CD4-positive, CD25-positive, alpha-beta regulatory T cell (primary cell): ENCODE measurements around the gene GUCY2C. TPM values are rescaled to one million over a fixed set of nuclear protein-coding genes. Genes with fewer than 3 reads are reported as not detected.

Experiments
- ATAC-seq, 2 donors: fragments of 150-1000 bp; cut with Tn5 transposase; one replicate each; pipeline ENCODE4 v1.10.0; 2021; ENCODE audit warnings: low read depth in 2 of 2, moderate number of reproducible peaks in 2 of 2, moderate library complexity in 1 of 2
- DNase-seq, 3 donors: peaks; one replicate each; pipeline versions ENCODE4 v3.0.0 to v3.0.0-alpha.2; 2012 to 2022; ENCODE audit warnings: mixed read lengths in 1 of 3
- H3K27ac ChIP-seq: one replicate; pipeline ENCODE4 v1.7.0; 2013; ENCODE audit warnings: mild to moderate bottlenecking, low read length; ENCODE audit not compliant: insufficient read depth, poor library complexity, severe bottlenecking
- H3K27me3 ChIP-seq: one replicate; pipeline ENCODE4 v1.7.0; 2013; ENCODE audit warnings: low read length; ENCODE audit not compliant: control insufficient read depth, insufficient read depth
- H3K36me3 ChIP-seq: one replicate; pipeline ENCODE4 v1.7.0; 2013; ENCODE audit warnings: mild to moderate bottlenecking, low read length, moderate library complexity; ENCODE audit not compliant: control insufficient read depth, insufficient read depth
- H3K4me1 ChIP-seq: 2 replicates; pipeline ENCODE4 v1.7.0; 2013; ENCODE audit warnings: mild to moderate bottlenecking, low read length; ENCODE audit not compliant: insufficient read depth, control insufficient read depth, poor library complexity, severe bottlenecking
- H3K4me3 ChIP-seq: one replicate; pipeline ENCODE4 v1.7.0; 2013; ENCODE audit warnings: low read depth, mild to moderate bottlenecking, low read length, moderate library complexity
- H3K9me3 ChIP-seq, 2 experiments: 1 replicate in 1 of 2; 2 replicates in 1 of 2; pipeline ENCODE4 v1.7.0; 2013; ENCODE audit warnings: low read length in 2 of 2, mild to moderate bottlenecking in 1 of 2, moderate library complexity in 1 of 2; ENCODE audit not compliant: control insufficient read depth in 2 of 2
- H3K27ac Mint-ChIP-seq, 3 donors: one replicate each; pipeline ENCODE4 v1.8.0; 2020 to 2022; ENCODE audit warnings: mild to moderate bottlenecking in 3 of 3, mixed read lengths in 3 of 3, moderate library complexity in 2 of 3
- H3K27me3 Mint-ChIP-seq: one replicate; pipeline ENCODE4 v1.8.0; 2022; ENCODE audit warnings: mild to moderate bottlenecking, mixed read lengths
- H3K36me3 Mint-ChIP-seq: one replicate; pipeline ENCODE4 v1.8.0; 2020; ENCODE audit warnings: mixed read lengths
- H3K4me1 Mint-ChIP-seq, 4 donors: one replicate each; pipeline ENCODE4 v1.8.0; 2020 to 2022; ENCODE audit warnings: mixed read lengths in 4 of 4, mild to moderate bottlenecking in 1 of 4
- H3K4me3 Mint-ChIP-seq, 4 donors: one replicate each; pipeline ENCODE4 v1.8.0; 2020 to 2022; ENCODE audit warnings: mild to moderate bottlenecking in 4 of 4, mixed read lengths in 4 of 4, moderate library complexity in 3 of 4
- H3K9me3 Mint-ChIP-seq, 7 donors: one replicate each; pipeline ENCODE4 v1.8.0; 2020 to 2022; ENCODE audit warnings: mixed read lengths in 7 of 7, mild to moderate bottlenecking in 3 of 7, moderate library complexity in 2 of 7
- polyA plus RNA-seq, 4 donors: library from polyadenylated mRNA; unstranded; fragments of 300-500 nt; fragmentation: Illumina TruSeq; gene quantifications; one replicate each; pipeline ENCODE4 v1.2.3, GENCODE V29; 2021
- total RNA-seq: library from RNA; stranded (reverse); gene quantifications from one replicate; pipeline ENCODE4 v1.2.3, GENCODE V29; 2022

Gene GUCY2C
- total and polyA plus RNA-seq, 5 donors from 2014 or later: not detected

DNA sequence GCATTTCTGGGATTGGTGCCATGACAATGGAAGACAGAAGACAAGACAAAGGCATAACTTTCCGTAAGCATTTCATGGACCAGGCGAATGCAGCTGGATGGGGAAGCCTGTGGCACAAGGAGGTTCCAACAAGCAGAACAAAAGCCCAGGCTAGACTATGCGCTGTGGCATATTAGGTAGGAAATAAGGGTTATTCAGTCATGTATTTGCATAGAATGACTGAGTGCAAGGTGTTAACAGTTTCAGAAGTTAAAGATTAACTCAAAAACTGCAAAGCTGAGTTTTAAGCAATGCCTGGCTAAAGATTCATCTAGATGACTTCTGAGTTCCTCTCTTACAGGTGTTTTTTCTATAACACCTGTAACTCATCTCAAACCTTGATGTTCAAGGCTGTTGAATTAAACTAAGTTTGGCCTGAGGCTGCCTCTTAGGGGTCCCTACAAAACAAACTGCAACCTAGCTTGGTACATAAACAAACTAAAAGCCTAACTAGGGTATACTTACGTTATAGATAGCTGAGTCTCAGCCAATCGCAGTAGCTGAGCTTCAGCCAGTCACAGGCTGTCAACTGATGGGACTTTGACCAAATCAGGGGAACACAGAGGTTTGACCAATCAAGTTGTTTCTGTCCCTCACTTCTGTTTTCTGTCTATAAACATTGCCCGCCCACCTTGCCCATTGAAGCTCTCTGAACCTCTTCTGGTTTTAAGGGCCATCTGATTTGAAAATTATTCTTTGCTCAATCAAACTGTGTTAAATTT, 76.5 kb downstream of the GUCY2C start:
- ATAC-seq (no peak), DNase-seq (no peak)
- Mint-ChIP-seq H3K9me3 (peaks cover 0 to 5% (median 0%) of the 10 kb centered on the region in 7 donors), H3K4me1 (no peaks in the 10 kb centered on the region), H3K27ac (no peak overlapping the region), H3K36me3 (no peaks in the 10 kb centered on the region), H3K4me3 (no peak overlapping the region), H3K27me3 (peaks cover 37% of the 10 kb centered on the region)
- Histone ChIP-seq H3K4me3 (no peak overlapping the region), H3K36me3 (no peaks in the 10 kb centered on the region), H3K4me1 (no peaks in the 10 kb centered on the region), H3K27me3 (peaks cover 2% of the 10 kb centered on the region), H3K27ac (no peak overlapping the region), H3K9me3 (no peaks in the 10 kb centered on the region)

GRCh38 chr12:14618983-14619382, 77.4 kb downstream of the GUCY2C start:
- no peaks in the 10 kb centered on the region for H3K4me1 ChIP-seq
- no peak overlapping the region for H3K4me3 ChIP-seq
- DNase-seq: peak in 1 of 3 donors; percentile 23
- no peaks in the 10 kb centered on the region for H3K9me3 ChIP-seq
- H3K9me3 Mint-ChIP-seq: peaks cover 0 to 5% (median 0%) of the 10 kb centered on the region in 7 donors
- H3K4me3 Mint-ChIP-seq: no peak overlapping the region
- no peaks in the 10 kb centered on the region for H3K36me3 Mint-ChIP-seq
- H3K27me3 Mint-ChIP-seq: peaks cover 37% of the 10 kb centered on the region
- H3K27ac Mint-ChIP-seq: no peak overlapping the region
- H3K36me3 ChIP-seq: no peaks in the 10 kb centered on the region
- H3K27ac ChIP-seq: no peak overlapping the region
- peaks cover 2% of the 10 kb centered on the region for H3K27me3 ChIP-seq
- no peak for ATAC-seq
- no peaks in the 10 kb centered on the region for H3K4me1 Mint-ChIP-seq

DNA sequence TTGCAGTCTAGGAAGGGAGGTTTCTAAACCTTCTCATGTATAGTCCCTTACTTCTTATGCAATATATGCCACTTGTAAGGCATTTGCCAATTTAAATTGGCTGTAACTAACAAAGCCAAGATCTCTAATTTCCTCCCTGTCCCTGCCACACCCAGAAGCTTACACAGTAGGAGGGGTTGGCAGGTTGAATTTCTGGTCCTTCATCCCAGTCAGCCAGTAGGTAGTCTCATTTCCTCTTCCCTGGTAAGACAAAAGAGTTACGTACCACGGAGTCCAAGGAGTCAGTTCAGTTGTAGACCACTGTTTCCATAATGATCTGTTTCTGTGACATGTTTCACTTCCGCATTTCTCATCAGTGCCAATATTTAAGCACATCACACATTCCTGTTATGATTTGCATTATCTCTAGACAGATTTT, 81.7 kb downstream of the GUCY2C start:
- H3K27me3 Mint-ChIP-seq: peaks cover 28% of the 10 kb centered on the region
- no peaks in the 10 kb centered on the region for H3K4me1 ChIP-seq
- H3K27ac Mint-ChIP-seq: no peak overlapping the region
- ATAC-seq (no peak), DNase-seq (no peak)
- peaks cover 10 to 16% of the 10 kb centered on the region in 2 experiments for H3K9me3 ChIP-seq
- H3K4me3 ChIP-seq: no peak overlapping the region
- no peak overlapping the region for H3K4me3 Mint-ChIP-seq
- no peaks in the 10 kb centered on the region for H3K27me3 ChIP-seq
- peaks cover 0 to 14% (median 2%) of the 10 kb centered on the region in 7 donors for H3K9me3 Mint-ChIP-seq
- H3K36me3 ChIP-seq: no peaks in the 10 kb centered on the region
- H3K36me3 Mint-ChIP-seq: no peaks in the 10 kb centered on the region
- H3K4me1 Mint-ChIP-seq: no peaks in the 10 kb centered on the region
- no peak overlapping the region for H3K27ac ChIP-seq

DNA sequence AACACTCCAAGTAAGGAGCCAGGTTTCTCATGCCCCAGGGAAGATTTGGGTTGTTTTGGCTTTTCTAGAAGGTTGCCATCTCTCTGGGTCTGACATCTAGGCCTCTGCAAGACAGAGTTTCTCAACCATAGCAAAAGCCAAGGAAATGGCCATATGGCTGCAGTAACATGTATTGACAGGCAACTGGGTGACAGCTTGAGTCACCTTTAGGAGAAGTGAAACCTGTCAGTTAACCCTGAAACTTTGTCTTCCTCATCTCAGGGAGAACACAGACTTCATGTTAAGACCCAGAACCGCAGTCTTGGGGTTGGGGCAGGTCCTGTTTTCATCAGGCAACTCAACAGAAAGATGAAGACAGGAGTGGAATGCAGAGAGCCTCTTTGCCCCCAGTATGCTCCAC, 82.7 kb downstream of the GUCY2C start:
- no peak overlapping the region for H3K27ac Mint-ChIP-seq
- Histone ChIP-seq H3K4me1 (no peaks in the 10 kb centered on the region), H3K36me3 (no peaks in the 10 kb centered on the region), H3K27me3 (no peaks in the 10 kb centered on the region), H3K4me3 (no peak overlapping the region), H3K9me3 (peaks cover 10 to 16% of the 10 kb centered on the region in 2 experiments), H3K27ac (no peak overlapping the region)
- H3K4me3 Mint-ChIP-seq: no peak overlapping the region
- H3K4me1 Mint-ChIP-seq: no peaks in the 10 kb centered on the region
- H3K27me3 Mint-ChIP-seq: peaks cover 23% of the 10 kb centered on the region
- H3K36me3 Mint-ChIP-seq: no peaks in the 10 kb centered on the region
- no peak for DNase-seq
- peak; percentile 28 to 43 for ATAC-seq
- peaks cover 0 to 20% (median 2%) of the 10 kb centered on the region in 7 donors for H3K9me3 Mint-ChIP-seq

- H3K4me3 ChIP-seq: no peak overlapping the region
These were observed 83.4 kb downstream of the GUCY2C start for GRCh38 chr12:14612898-14613445.

DNA sequence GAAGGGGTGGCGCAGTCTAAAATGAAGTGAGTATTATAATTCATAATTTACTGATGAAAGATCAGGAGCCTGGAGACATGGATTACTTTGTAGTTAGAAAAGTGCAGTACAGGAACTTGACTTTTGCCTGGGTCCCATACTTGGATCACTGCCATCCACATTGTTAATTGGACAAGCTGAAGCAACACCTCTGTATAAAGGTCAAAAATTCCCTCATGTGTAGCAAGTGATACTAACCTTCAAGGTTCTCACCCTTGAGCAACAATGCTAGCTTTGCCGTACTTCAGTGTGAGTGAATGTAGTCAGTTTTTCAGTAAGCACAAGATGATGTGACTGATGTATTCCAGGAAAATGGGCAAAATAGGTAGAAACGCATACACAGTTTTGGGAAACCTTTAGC, 84.1 kb downstream of the GUCY2C start:
- DNase-seq (no peak), ATAC-seq (no peak)
- H3K27ac Mint-ChIP-seq: no peak overlapping the region
- no peaks in the 10 kb centered on the region for H3K36me3 Mint-ChIP-seq
- H3K4me3 ChIP-seq: no peak overlapping the region
- H3K9me3 ChIP-seq: peaks cover 11 to 16% of the 10 kb centered on the region in 2 experiments
- peaks cover 23% of the 10 kb centered on the region for H3K27me3 Mint-ChIP-seq
- H3K27ac ChIP-seq: no peak overlapping the region
- H3K4me1 Mint-ChIP-seq: no peaks in the 10 kb centered on the region
- peaks cover 0 to 34% (median 11%) of the 10 kb centered on the region in 7 donors for H3K9me3 Mint-ChIP-seq
- H3K4me1 ChIP-seq: no peaks in the 10 kb centered on the region
- no peaks in the 10 kb centered on the region for H3K36me3 ChIP-seq
- no peak overlapping the region for H3K4me3 Mint-ChIP-seq
- no peaks in the 10 kb centered on the region for H3K27me3 ChIP-seq

More at GRCh38 chr12:14612898-14613445, 83.4 kb downstream of the GUCY2C start:
- Mint-ChIP-seq H3K4me3 (no peak overlapping the region), H3K36me3 (no peaks in the 10 kb centered on the region), H3K9me3 (peaks cover 0 to 27% (median 7%) of the 10 kb centered on the region in 7 donors), H3K27me3 (peaks cover 23% of the 10 kb centered on the region), H3K4me1 (no peaks in the 10 kb centered on the region), H3K27ac (no peak overlapping the region)
- H3K9me3 ChIP-seq: peaks cover 11 to 16% of the 10 kb centered on the region in 2 experiments
- H3K27me3 ChIP-seq: no peaks in the 10 kb centered on the region
- no peak overlapping the region for H3K27ac ChIP-seq
- no peaks in the 10 kb centered on the region for H3K36me3 ChIP-seq
- H3K4me1 ChIP-seq: no peaks in the 10 kb centered on the region
- no peak for DNase-seq
- no peak for ATAC-seq

DNA sequence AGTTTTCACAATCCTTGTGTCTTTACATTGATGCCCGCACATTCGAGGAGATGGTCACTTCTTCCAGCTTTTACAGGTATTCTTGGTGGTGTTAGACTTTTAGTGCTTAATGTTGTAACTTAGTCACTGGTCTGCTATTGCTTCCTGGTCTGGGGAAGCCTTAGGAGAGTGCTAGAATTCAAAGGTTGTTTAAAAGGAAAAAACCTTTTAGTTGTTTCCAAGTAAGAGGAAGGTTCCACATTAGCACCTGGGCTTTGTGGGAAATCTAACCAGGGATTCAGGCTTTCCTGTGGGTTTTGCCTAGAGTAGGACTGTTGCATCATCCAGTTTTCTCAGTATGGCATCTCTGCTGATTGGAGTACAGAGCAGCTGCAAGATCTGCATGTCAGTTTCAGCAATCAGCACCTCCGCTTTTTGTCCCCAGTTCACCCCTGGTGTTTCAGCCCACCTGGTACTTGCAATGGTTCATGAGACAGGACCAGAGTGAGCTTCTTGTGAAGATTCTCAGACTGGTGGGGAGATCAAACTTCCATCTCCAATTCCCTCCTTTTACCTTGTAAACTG, 84.7 kb downstream of the GUCY2C start:
- H3K4me1 ChIP-seq: no peaks in the 10 kb centered on the region

More for the DNA sequence above, 84.7 kb downstream of the GUCY2C start:
- Histone ChIP-seq H3K9me3 (peaks cover 14 to 19% of the 10 kb centered on the region in 2 experiments), H3K4me3 (no peak overlapping the region), H3K36me3 (no peaks in the 10 kb centered on the region), H3K27me3 (no peaks in the 10 kb centered on the region), H3K27ac (no peak overlapping the region)
- ATAC-seq: no peak
- H3K4me3 Mint-ChIP-seq: no peak overlapping the region
- H3K4me1 Mint-ChIP-seq: no peaks in the 10 kb centered on the region
- DNase-seq: no peak
- H3K9me3 Mint-ChIP-seq: peaks cover 0 to 34% (median 14%) of the 10 kb centered on the region in 7 donors
- H3K27ac Mint-ChIP-seq: no peak overlapping the region
- peaks cover 23% of the 10 kb centered on the region for H3K27me3 Mint-ChIP-seq
- no peaks in the 10 kb centered on the region for H3K36me3 Mint-ChIP-seq
